Activated CD8-positive, alpha-beta memory T cell treated with anti-CD3 and anti-CD28 coated beads, Interleukin-2, amount 10 ng/mL, durations not matched to agents 7 days and 5 days (primary cell): ENCODE results near the gene TRAM2. TPM values are rescaled to one million over a fixed set of nuclear protein-coding genes. Genes with fewer than 3 reads are reported as not detected.

Experiments used
- ATAC-seq: fragments of 150-1000 bp; cut with Tn5 transposase; one replicate; pipeline ENCODE4 v1.10.0; 2021; ENCODE audit warnings: moderate library complexity
- CTCF ChIA-PET: fragments of 350-600 bp; sonication (Branson Sonifier 250); formaldehyde crosslinking; loops from one replicate; lab custom pipeline; 2021; ENCODE audit warnings: antibody characterized with exemption; lab: Charles Lee
- DNase-seq: peaks from one replicate; pipeline ENCODE4 v3.0.0-alpha.2; 2020
- H3K27ac Mint-ChIP-seq: one replicate; pipeline ENCODE4 v1.8.0; 2021; ENCODE audit warnings: mild to moderate bottlenecking, mixed read lengths
- H3K27me3 Mint-ChIP-seq: one replicate; pipeline ENCODE4 v1.8.0; 2021; ENCODE audit warnings: mixed read lengths
- H3K36me3 Mint-ChIP-seq: one replicate; pipeline ENCODE4 v1.8.0; 2021; ENCODE audit warnings: mild to moderate bottlenecking, mixed read lengths
- H3K4me1 Mint-ChIP-seq: one replicate; pipeline ENCODE4 v1.8.0; 2021; ENCODE audit warnings: mixed read lengths
- H3K4me3 Mint-ChIP-seq: one replicate; pipeline ENCODE4 v1.8.0; 2021; ENCODE audit warnings: mild to moderate bottlenecking, moderate library complexity, mixed read lengths
- H3K9me3 Mint-ChIP-seq: one replicate; pipeline ENCODE4 v1.8.0; 2022; ENCODE audit warnings: low read depth, mixed read lengths
- total RNA-seq, 2 experiments: library from RNA; stranded (reverse); gene quantifications; one replicate each; pipeline ENCODE4 v1.2.3, GENCODE V29; 2021

The TRAM2 gene, protein sequence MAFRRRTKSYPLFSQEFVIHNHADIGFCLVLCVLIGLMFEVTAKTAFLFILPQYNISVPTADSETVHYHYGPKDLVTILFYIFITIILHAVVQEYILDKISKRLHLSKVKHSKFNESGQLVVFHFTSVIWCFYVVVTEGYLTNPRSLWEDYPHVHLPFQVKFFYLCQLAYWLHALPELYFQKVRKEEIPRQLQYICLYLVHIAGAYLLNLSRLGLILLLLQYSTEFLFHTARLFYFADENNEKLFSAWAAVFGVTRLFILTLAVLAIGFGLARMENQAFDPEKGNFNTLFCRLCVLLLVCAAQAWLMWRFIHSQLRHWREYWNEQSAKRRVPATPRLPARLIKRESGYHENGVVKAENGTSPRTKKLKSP
- total RNA-seq = 1 to 10 TPM; 1.7 to 2.8 TPM

GRCh38 chr6:52577022-52577777, at the start of gene TRAM2:
Gene TRAM2 (minus strand): TSS chr6:52577060. CDS start chr6:52576915, 145 bp downstream.
- H3K36me3 Mint-ChIP-seq = peaks cover 2% of the 10 kb centered on the region
- H3K27me3 Mint-ChIP-seq = peaks cover 36% of the 10 kb centered on the region
- H3K27ac Mint-ChIP-seq = peak within 1 kb of the TSS; percentile 35
- H3K4me3 Mint-ChIP-seq = peak within 1 kb of the TSS; percentile 72
- H3K4me1 Mint-ChIP-seq = peaks cover 39% of the 10 kb centered on the region
- ATAC-seq (peak; percentile 75), DNase-seq (peak; percentile 67)
- CTCF ChIA-PET = interaction anchor here (0.8 to 3.8 kb wide), 16 partner anchors 13 to 215 kb away, joined by 3 to 26 read pairs (median 4); partner anchors contain the start of gene PAQR8
- no peaks in the 10 kb centered on the region for H3K9me3 Mint-ChIP-seq

DNA sequence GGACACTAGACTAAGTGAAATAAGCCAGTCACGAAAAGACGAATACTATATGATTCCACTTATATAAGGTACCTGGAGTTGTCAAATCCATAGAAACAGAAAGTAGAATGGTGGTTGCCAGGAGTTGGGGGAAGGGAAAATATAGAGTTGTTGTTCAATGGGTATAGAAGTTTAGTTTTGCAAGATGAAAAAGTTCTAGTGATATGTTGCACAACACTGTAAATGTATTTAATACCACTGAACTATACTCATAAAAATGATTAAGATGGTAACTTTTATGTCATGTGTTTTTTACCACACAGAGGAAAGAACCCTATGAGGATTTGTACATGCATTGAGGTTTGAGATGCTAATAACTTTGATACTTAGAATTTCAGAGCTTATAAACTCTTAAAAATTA, 46.0 kb upstream of the TRAM2 start:
- CTCF ChIA-PET = no interaction called here
- Mint-ChIP-seq H3K27ac (no peak overlapping the region), H3K27me3 (peaks cover 28% of the 10 kb centered on the region), H3K4me1 (no peaks in the 10 kb centered on the region), H3K36me3 (no peaks in the 10 kb centered on the region), H3K4me3 (no peak overlapping the region), H3K9me3 (no peaks in the 10 kb centered on the region)
- DNase-seq = no peak
- ATAC-seq = no peak

GRCh38 chr6:52621631-52622030, 44.8 kb upstream of the TRAM2 start:
- CTCF ChIA-PET = interaction anchor here (1.5 kb wide), 1 partner anchor 87 kb away, joined by 3 read pairs; no protein-coding TSS in a partner anchor
- Mint-ChIP-seq H3K4me3 (no peak overlapping the region), H3K9me3 (no peaks in the 10 kb centered on the region), H3K36me3 (no peaks in the 10 kb centered on the region), H3K27ac (no peak overlapping the region), H3K4me1 (no peaks in the 10 kb centered on the region), H3K27me3 (peaks cover 30% of the 10 kb centered on the region)
- ATAC-seq (no peak), DNase-seq (no peak)

GRCh38 chr6:52620906-52621190, 44.0 kb upstream of the TRAM2 start:
- Mint-ChIP-seq H3K36me3 (no peaks in the 10 kb centered on the region), H3K9me3 (no peaks in the 10 kb centered on the region), H3K4me1 (no peaks in the 10 kb centered on the region), H3K27me3 (peaks cover 25% of the 10 kb centered on the region), H3K27ac (no peak overlapping the region), H3K4me3 (no peak overlapping the region)
- no peak for ATAC-seq
- no peak for DNase-seq
- CTCF ChIA-PET = interaction anchor here (1.5 kb wide), 1 partner anchor 88 kb away, joined by 3 read pairs; no protein-coding TSS in a partner anchor

GRCh38 chr6:52620055-52620905, 43.4 kb upstream of the TRAM2 start:
- Mint-ChIP-seq H3K27ac (no peak overlapping the region), H3K27me3 (peaks cover 23% of the 10 kb centered on the region)

DNA sequence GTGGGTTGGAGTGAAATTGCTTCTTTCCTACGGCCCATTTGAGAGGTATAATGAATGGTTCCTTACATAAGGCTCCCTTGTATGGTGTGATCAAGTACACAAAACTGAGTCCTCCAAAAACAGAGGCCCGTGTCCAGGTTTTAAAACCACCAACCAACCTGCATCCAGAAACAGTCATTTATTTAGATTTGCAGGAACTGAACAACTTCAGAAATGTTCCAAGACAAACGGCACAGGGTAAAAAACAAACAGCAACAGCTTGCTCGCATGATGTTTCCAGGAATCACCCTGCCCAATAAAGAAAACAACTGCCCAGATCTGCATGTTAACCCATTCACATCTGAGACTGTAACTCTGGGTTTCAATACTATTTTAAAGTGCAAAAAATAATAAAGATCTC, 40.2 kb upstream of the TRAM2 start:
- H3K4me1 Mint-ChIP-seq = no peaks in the 10 kb centered on the region
- H3K36me3 Mint-ChIP-seq = no peaks in the 10 kb centered on the region
- CTCF ChIA-PET = no interaction called here
- no peak overlapping the region for H3K27ac Mint-ChIP-seq
- no peak overlapping the region for H3K4me3 Mint-ChIP-seq
- H3K27me3 Mint-ChIP-seq = peaks cover 22% of the 10 kb centered on the region
- ATAC-seq (no peak), DNase-seq (no peak)
- H3K9me3 Mint-ChIP-seq = no peaks in the 10 kb centered on the region

More at GRCh38 chr6:52620055-52620905, 43.4 kb upstream of the TRAM2 start:
- DNase-seq (no peak), ATAC-seq (no peak)
- H3K4me3 Mint-ChIP-seq = no peak overlapping the region
- H3K4me1 Mint-ChIP-seq = no peaks in the 10 kb centered on the region
- no peaks in the 10 kb centered on the region for H3K36me3 Mint-ChIP-seq
- H3K9me3 Mint-ChIP-seq = no peaks in the 10 kb centered on the region
- CTCF ChIA-PET = interaction anchor here (1.5 kb wide), 1 partner anchor 89 kb away, joined by 3 read pairs; no protein-coding TSS in a partner anchor

DNA sequence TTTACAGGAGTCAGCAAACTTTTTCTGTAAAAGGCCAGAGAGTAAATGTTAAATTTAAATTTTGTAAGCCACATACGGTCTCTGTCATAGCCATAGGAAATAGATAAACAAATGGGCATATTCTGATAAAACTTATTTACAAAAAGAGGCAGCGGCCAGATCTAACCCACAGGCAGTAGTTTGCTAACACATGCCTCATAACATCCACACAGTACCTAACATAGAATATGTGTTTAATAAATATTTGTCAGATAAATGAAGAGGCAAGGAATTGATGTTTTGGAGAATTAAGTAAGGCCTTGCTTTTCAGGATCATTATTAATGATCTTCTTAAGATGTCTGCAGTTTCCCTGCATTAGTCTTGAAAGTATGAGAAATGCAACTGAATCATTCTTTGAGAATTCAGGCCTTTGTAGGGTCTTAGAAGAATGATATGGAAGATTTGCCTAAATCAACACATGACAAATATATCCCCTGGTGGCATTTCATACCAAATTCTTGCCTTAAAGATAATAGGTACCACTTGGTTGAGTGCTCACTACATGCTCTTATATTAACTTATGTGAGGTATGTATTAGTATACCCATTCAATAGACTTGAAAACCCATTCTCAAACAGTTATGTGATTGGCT, 39.3 kb upstream of the TRAM2 start:
- Mint-ChIP-seq H3K4me1 (no peaks in the 10 kb centered on the region), H3K9me3 (no peaks in the 10 kb centered on the region), H3K4me3 (no peak overlapping the region), H3K36me3 (no peaks in the 10 kb centered on the region), H3K27me3 (peaks cover 16% of the 10 kb centered on the region), H3K27ac (no peak overlapping the region)
- no peak for ATAC-seq
- CTCF ChIA-PET = interaction anchor here (0.9 kb wide), 1 partner anchor 10 kb away, joined by 3 read pairs; no protein-coding TSS in a partner anchor
- no peak for DNase-seq

- peaks cover 2% of the 10 kb centered on the region for H3K36me3 Mint-ChIP-seq
- H3K9me3 Mint-ChIP-seq = no peaks in the 10 kb centered on the region
- CTCF ChIA-PET = no interaction called here
- ATAC-seq = no peak
- no peak overlapping the region for H3K4me3 Mint-ChIP-seq
- DNase-seq = no peak
- no peak overlapping the region for H3K27ac Mint-ChIP-seq
- H3K4me1 Mint-ChIP-seq = no peaks in the 10 kb centered on the region
- peaks cover 21% of the 10 kb centered on the region for H3K27me3 Mint-ChIP-seq
These were observed 35.6 kb upstream of the TRAM2 start for GRCh38 chr6:52612336-52613054.

DNA sequence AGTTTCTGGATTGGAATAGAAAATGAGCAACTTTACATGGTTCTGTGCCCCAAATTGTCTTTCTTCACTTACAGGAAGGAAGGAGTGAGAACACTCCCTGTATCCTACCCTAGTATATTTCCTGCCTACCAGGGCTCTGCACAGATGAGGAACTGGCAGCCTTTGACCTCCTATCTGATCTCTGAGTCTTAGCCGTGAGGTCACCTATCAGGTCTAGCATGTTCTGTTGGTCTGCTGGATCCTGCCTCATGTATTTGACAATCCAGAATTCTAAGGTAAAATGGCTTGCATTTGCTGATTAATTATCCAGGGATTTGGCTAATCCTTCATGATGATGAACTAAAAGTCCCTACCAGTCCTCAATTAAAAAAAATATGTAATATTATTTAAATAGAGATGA, 35.0 kb upstream of the TRAM2 start:
- H3K4me1 Mint-ChIP-seq = no peaks in the 10 kb centered on the region
- no peak for ATAC-seq
- CTCF ChIA-PET = no interaction called here

GRCh38 chr6:52610745-52611355, 34.0 kb upstream of the TRAM2 start:
- H3K4me1 Mint-ChIP-seq = no peaks in the 10 kb centered on the region
- peaks cover 25% of the 10 kb centered on the region for H3K27me3 Mint-ChIP-seq
- H3K4me3 Mint-ChIP-seq = no peak overlapping the region
- no peaks in the 10 kb centered on the region for H3K9me3 Mint-ChIP-seq
- ATAC-seq (no peak), DNase-seq (no peak)
- CTCF ChIA-PET = no interaction called here
- H3K36me3 Mint-ChIP-seq = peaks cover 2% of the 10 kb centered on the region
- no peak overlapping the region for H3K27ac Mint-ChIP-seq

More for the DNA sequence above, 35.0 kb upstream of the TRAM2 start:
- Mint-ChIP-seq H3K36me3 (peaks cover 2% of the 10 kb centered on the region), H3K27me3 (peaks cover 18% of the 10 kb centered on the region), H3K27ac (no peak overlapping the region), H3K9me3 (no peaks in the 10 kb centered on the region), H3K4me3 (no peak overlapping the region)
- DNase-seq = no peak

GRCh38 chr6:52610011-52610410, 33.2 kb upstream of the TRAM2 start:
- Mint-ChIP-seq H3K27ac (no peak overlapping the region), H3K4me1 (no peaks in the 10 kb centered on the region), H3K9me3 (no peaks in the 10 kb centered on the region), H3K36me3 (peaks cover 2% of the 10 kb centered on the region), H3K4me3 (no peak overlapping the region), H3K27me3 (peaks cover 25% of the 10 kb centered on the region)
- DNase-seq (no peak), ATAC-seq (no peak)
- CTCF ChIA-PET = no interaction called here

DNA sequence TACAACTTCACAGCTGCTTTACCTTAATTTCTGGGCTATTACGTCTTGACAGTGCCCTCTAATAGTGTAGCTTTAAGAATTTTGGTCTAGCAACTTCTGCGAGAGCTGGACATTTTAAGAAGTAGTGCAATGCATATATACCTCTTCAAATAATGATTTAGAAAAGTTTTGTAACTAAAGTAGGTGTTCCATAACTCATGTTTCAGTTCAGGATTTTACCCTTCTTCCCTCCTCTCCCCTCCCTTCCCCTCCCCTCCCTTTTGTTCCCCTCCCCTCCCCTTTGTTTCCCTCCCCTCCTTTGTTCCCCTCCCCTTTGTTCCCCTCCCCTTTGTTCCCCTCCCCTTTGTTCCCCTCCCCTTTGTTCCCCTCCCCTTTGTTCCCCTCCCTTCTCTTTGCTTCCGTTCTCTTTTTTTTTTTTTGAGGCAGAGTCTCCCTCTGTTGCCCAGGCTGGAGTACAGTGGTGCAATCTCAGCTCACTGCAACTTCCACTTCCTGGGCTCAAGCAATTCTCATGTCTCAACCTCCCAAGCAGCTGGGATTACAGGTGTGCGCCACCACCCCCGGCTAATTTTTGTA, 28.8 kb upstream of the TRAM2 start:
- DNase-seq (no peak), ATAC-seq (no peak)
- Mint-ChIP-seq H3K27ac (no peak overlapping the region), H3K4me3 (no peak overlapping the region), H3K36me3 (peaks cover 2% of the 10 kb centered on the region), H3K4me1 (peaks cover 7% of the 10 kb centered on the region), H3K9me3 (no peaks in the 10 kb centered on the region), H3K27me3 (peaks cover 30% of the 10 kb centered on the region)
- CTCF ChIA-PET = interaction anchor here (1.6 kb wide), 1 partner anchor 10 kb away, joined by 3 read pairs; no protein-coding TSS in a partner anchor
